GM19240 (cell line): ENCODE results near the gene SH3RF2.
"Not testable (repeated sequence)": the region's sequence is repeated elsewhere in the genome, so short reads cannot be mapped to it uniquely, and the experiment has no call there.

ENCODE experiments used
- DNase-seq: peaks from one replicate; pipeline ENCODE4 v3.0.0; 2011; ENCODE audit warnings: low spot score; ENCODE audit not compliant: insufficient read length

SH3RF2 gene

GRCh38 chr5:146005723-146006122 is 69.3 kb downstream of the SH3RF2 start:
- no peak for DNase-seq

DNA sequence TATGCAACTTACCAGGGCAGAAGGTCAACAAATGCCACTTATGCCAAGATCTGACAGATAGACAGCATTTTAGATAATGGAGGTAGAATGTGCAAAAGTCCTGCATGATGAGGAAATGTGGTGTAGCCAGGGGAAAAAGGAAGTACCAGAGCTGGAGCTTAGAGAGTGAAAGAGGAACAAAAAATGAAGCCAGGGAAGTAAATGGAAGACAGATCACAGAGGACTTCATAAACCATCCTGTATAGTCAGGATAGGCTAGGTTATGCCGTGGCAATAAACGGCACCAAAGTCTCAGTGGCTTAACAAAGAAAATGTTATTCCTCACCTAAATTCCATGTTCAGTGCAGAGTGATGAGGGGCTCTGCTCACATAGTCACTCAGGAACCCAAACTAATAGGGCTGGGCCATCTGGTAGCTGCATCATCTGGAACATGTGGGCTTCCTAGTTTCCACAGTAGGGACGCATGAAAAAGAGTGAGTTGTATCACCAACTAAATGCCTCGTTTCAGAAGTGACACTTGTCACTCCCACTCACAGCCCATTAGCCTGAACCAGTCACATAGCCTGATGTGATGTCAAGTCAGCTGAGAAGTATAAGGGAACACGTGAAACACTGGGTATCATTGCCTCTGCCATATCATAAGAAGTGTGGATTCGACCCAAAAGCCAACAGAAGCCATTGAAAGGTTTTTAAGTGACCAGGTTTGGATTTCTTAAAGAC is 70.3 kb downstream of the SH3RF2 start:
- DNase-seq: no peak

GRCh38 chr5:146007270-146007669 is 70.9 kb downstream of the SH3RF2 start:
- DNase-seq: no peak

DNA sequence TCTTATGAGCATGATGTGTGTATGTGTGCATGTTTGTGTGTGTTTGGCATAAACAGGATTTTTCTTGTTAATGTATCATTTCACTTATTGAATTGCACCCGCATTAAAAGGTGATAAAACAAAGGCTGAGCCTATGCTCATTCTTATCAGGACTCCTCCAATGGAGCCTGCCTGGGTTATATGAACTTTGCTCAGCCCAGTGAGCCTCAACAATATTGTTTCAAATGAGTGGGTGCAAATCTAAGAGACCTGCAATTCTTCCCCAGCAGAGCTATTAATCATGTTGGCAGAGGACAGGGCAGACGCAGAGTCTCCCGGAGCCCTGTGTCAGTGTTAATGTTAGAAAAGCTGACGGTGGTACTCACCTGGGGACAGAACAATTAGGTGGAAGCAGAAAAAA is 71.6 kb downstream of the SH3RF2 start:
- no peak for DNase-seq

DNA sequence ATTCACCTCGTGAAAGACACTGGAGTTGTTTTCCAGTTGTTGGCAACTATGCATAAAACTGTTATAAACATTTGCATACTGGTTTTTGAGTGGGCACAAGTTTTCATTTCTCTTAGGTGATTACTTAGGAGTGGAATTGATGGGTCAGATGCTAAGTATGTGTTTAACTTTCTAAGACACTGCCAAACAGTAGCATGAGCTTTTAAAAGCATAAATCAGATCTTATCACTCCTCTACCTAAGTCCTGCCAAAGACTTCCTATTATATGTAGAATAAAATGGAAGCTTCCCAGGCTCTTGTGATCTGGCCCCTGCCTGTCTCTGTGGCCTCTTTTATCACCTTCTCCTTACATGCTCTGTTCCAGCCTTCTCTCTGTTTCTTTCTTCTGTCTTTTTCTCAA is 72.6 kb downstream of the SH3RF2 start:
- DNase-seq: no peak

DNA sequence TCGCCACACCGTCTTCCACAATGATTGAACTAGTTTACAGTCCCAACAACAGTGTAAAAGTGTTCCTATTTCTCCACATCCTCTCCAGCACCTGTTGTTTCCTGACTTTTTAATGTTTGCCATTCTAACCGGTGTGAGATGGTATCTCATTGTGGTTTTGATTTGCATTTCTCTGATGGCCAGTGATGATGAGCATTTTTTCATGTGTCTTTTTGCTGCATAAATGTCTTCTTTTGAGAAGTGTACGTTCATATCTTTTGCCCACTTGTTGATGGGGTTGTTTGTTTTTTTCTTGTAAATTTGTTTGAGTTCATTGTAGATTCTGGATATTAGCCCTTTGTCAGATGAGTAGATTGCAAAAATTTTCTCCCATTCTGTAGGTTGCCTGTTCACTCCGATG is 74.1 kb downstream of the SH3RF2 start:
- DNase-seq: not testable (repeated sequence)

GRCh38 chr5:146013761-146014160 is 77.4 kb downstream of the SH3RF2 start:
- no peak for DNase-seq

GRCh38 chr5:146015001-146015400 is 78.6 kb downstream of the SH3RF2 start:
- no peak for DNase-seq

- no peak for DNase-seq
Observed at GRCh38 chr5:146016764-146017484, 80.5 kb downstream of the SH3RF2 start.

DNA sequence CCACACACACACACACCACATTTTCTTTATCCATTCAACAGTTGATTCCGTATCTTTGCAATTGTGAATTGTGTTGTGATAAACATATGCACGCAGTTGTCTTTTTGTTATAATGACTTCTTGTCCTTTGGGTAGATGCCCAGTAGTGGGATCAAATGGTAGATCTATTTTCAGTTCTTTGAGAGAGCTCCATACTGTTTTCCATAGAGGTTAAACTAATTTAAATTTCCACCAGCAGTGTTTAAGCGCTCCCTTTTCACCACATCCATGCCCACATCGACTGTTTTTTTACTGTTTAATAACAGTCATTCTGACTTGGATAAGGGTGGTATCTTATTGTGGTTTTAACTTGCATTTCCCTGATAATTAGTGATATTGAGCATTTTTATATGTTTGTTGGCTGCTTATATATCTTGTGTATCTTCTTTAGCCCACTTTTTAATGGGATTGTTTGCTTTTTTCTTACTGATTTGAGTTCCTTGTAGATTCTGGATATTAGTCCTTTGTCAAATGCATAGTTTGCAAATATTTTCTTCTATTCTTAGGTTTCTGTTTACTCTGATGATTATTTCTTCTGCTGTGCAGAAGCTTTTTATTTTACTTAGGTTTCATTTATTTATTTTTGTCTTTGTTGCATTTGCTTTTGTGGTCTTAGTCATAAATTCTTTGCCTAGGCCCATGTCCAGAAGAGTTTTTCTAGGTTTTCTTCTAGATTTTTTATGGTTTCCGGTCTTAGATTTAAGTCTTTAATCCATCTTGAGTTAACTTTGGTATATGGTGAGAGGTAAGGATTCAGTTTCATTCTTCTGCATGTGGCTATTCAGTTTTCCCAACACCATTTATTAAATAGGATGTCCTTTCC is 82.4 kb downstream of the SH3RF2 start:
- no peak for DNase-seq

- DNase-seq: no peak
Observed at GRCh38 chr5:146020100-146020499, 83.7 kb downstream of the SH3RF2 start.

- DNase-seq: no peak
Observed at GRCh38 chr5:146024034-146024433, 87.7 kb downstream of the SH3RF2 start.

DNA sequence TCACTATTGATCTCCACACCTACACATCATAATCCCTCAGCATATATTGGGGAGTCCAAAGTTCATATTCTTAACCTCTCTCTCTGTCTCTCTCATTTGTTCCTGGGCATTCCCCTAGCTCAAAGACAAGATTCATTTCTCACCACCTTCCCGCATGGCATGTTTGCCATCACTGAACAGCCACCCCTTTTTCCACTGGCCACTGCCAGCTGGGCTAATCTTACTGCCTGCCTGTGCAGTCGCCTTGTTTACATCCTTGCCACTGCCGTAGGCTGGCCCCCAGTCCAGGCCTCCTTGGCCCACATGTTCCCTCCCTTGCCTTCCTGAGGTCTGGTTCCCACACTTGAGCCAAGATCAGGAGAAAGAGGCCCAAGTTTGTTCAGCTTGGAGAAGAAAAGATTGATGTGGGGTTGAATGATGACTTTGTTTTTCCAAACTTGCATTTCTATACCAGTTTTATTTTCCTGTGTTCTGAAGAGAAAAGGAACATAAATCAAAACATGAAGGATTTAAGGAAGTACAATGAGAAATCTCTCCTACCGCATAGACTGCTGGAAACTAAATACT is 88.8 kb downstream of the SH3RF2 start:
- DNase-seq: no peak

- no peak for DNase-seq
Observed at GRCh38 chr5:146025681-146026080, 89.3 kb downstream of the SH3RF2 start.

DNA sequence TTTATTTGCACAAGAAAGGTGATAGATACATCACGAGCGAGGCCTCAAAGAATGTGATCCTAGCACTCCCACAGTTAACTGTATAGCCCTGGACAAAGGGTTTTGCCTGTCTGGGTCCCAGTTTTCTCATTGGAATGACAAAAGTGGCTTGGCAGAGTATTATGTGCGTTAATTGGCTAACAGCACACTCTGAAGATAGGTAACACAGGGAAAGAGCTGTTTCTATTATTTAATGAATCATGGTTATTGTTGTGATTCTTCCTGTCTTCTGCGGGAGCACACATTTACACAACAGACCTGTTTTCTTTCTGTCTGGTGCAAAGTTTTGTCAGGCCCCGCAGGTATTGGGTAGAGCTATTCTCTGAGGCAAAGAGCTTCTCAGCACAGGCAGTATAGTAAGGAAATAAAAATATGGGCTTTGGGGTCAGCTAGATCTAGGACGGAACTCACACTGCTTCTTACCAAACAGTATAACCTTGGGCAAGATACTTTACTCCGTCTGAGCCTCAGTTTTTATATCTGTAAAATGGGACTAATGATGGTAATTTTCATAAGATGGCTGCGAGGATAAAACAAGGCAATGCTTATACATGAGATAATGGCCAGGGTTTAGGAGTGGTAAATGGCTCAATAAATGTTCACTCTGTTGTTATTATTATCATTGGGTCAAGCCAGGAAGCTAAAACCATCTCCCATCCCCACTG is 90.1 kb downstream of the SH3RF2 start:
- no peak for DNase-seq

DNA sequence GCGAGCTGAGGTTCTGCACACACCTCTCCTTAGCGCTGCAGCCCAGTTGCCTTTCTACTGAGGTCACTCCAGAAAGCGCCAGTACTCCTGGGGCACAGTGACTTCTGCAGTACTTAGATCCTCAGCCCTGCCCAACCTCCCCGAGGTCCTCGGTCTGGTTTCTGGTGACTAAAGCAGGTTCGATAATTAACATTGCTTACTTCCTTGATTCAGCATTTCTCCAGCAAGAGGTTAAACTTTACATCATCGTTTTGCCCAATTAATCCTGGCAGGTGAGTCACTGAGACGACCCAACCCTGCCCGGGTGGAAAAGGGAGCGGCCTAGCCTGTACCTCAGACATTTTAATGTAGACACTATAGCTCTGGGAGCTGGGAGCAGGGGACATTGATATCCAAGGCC is 91.4 kb downstream of the SH3RF2 start:
- DNase-seq: no peak

GRCh38 chr5:146032911-146033310 is 96.5 kb downstream of the SH3RF2 start:
- no peak for DNase-seq

DNA sequence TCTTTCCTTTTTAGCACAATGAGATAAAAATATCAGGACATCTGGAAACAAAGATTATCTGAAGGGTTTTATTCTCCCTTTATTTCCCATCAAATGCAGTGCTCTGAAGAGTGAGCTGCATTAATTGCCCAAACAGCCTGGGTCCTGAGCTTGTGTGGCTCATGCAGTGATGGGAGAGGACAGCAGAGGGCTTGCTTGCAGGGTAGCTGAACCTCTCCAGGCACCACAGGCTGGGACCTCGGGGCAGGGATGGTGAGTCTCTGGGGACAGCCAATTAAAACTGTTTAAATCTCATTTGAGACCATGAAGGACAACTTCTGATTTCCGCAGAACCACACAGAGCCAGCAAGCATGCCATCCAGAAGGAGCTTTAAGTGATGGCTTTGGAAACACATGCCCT is 97.7 kb downstream of the SH3RF2 start:
- no peak for DNase-seq

GRCh38 chr5:146034605-146035004 is 98.2 kb downstream of the SH3RF2 start:
- no peak for DNase-seq

GRCh38 chr5:146039420-146039819 is 103.0 kb downstream of the SH3RF2 start:
- DNase-seq: no peak

- DNase-seq: no peak
Observed at GRCh38 chr5:146040527-146040926, 104.1 kb downstream of the SH3RF2 start.
